SK-N-SH (cell line): ENCODE measurements around the gene FREY1. TPM values are rescaled to one million over a fixed set of nuclear protein-coding genes. Genes with fewer than 3 reads are reported as not detected.

Experiments used
- CTCF ChIA-PET: fragments of 300-600, 350-600 bp; formaldehyde crosslinking; extraction: SDS; loops from one replicate; lab custom pipeline; 2021; lab: Yijun Ruan, JAX
- POLR2A ChIA-PET: fragments of 350-600 bp; sonication (Branson Sonifier 250); formaldehyde crosslinking; extraction: SDS; loops from one replicate; lab custom pipeline; 2020; ENCODE audit warnings: antibody characterized with exemption, inconsistent platforms; lab: Yijun Ruan, JAX
- DNase-seq: peaks from one replicate; pipeline ENCODE4 v3.0.0; 2012
- H2AFZ ChIP-seq: fragments of 200-600 bp; sonication (generic); 2 replicates; pipeline ENCODE4 v1.8.1; 2016; ENCODE audit warnings: antibody characterized with exemption, mild to moderate bottlenecking, low read depth
- H3F3A ChIP-seq: fragments of 200-600 bp; sonication (generic); replicated peaks from 2 replicates; pipeline ENCODE3; 2016; ENCODE audit warnings: antibody characterized with exemption, mild to moderate bottlenecking; ENCODE audit not compliant: insufficient read depth
- H3K27ac ChIP-seq, 2 experiments: fragments of 200-500 bp in 1 of 2; fragments of 200-600 bp in 1 of 2; sonication (Bioruptor generic) in 1 of 2; sonication (generic), shearing (Covaris generic) in 1 of 2; 2 replicates each; pipeline versions ENCODE4 v1.5.1 to v1.6.1; 2014 to 2016; ENCODE audit warnings: low read depth in 2 of 2, inconsistent platforms in 1 of 2, low read length in 1 of 2, mild to moderate bottlenecking in 1 of 2, mixed read lengths in 1 of 2
- H3K27me3 ChIP-seq: fragments of 200-600 bp; sonication (generic), shearing (Covaris generic); 2 replicates; pipeline ENCODE4 v1.6.1; 2016; ENCODE audit warnings: mixed run types; ENCODE audit not compliant: insufficient read depth
- H3K36me3 ChIP-seq, 2 experiments: fragments of 200-500 bp in 1 of 2; fragments of 200-600 bp in 1 of 2; sonication (Bioruptor generic) in 1 of 2; sonication (generic) in 1 of 2; replicated peaks in 1 of 2; 2 replicates each; pipeline versions ENCODE3 to v1.5.1; 2014 to 2016; ENCODE audit warnings: low read length in 1 of 2, mild to moderate bottlenecking in 1 of 2; ENCODE audit not compliant: insufficient read depth in 2 of 2, control insufficient read depth in 1 of 2
- H3K4me1 ChIP-seq, 2 experiments: fragments of 200-500 bp in 1 of 2; fragments of 200-600 bp in 1 of 2; sonication (Bioruptor generic) in 1 of 2; sonication (generic), shearing (Covaris generic) in 1 of 2; 2 replicates each; pipeline versions ENCODE4 v1.5.1 to v1.6.1; 2014 to 2016; ENCODE audit warnings: low read depth in 1 of 2, low read length in 1 of 2, mixed run types in 1 of 2; ENCODE audit not compliant: insufficient read depth in 2 of 2, control insufficient read depth in 1 of 2
- H3K4me2 ChIP-seq: fragments of 200-600 bp; sonication (generic), shearing (Covaris generic); 2 replicates; pipeline ENCODE4 v1.6.1; 2017; ENCODE audit warnings: mixed run types
- H3K4me3 ChIP-seq, 2 experiments: fragments of 200-500 bp in 1 of 2; fragments of 200-600 bp in 1 of 2; sonication (Bioruptor generic) in 1 of 2; sonication (generic), shearing (Covaris generic) in 1 of 2; 2 replicates each; pipeline versions ENCODE4 v1.5.1 to v1.8.1; 2014 to 2016; ENCODE audit warnings: low read depth in 2 of 2, inconsistent platforms in 1 of 2, low read length in 1 of 2, mild to moderate bottlenecking in 1 of 2, mixed read lengths in 1 of 2, moderate library complexity in 1 of 2
- H3K79me2 ChIP-seq: fragments of 200-600 bp; sonication (generic); 2 replicates; pipeline ENCODE4 v1.8.1; 2017; ENCODE audit warnings: mild to moderate bottlenecking; ENCODE audit not compliant: insufficient read depth
- H3K9ac ChIP-seq: fragments of 200-600 bp; sonication (generic); 2 replicates; pipeline ENCODE4 v1.6.1; 2017; ENCODE audit warnings: mixed run types
- H3K9me2 ChIP-seq: fragments of 200-600 bp; sonication (generic); 2 replicates; pipeline ENCODE4 v1.6.1; 2017; ENCODE audit warnings: mixed run types
- H3K9me3 ChIP-seq: fragments of 200-600 bp; sonication (generic); 2 replicates; pipeline ENCODE4 v1.6.1; 2017; ENCODE audit warnings: mixed run types, mild to moderate bottlenecking, moderate library complexity
- H4K20me1 ChIP-seq: fragments of 200-600 bp; sonication (generic); 2 replicates; pipeline ENCODE4 v1.6.1; 2017; ENCODE audit warnings: mild to moderate bottlenecking, mixed run types; ENCODE audit not compliant: insufficient read depth
- EP300 ChIP-seq, 2 experiments: IDR thresholded peaks; 2 replicates each; pipeline versions ENCODE4 v1.4.0 to v1.6.1; 2012; ENCODE audit warnings: borderline replicate concordance in 1 of 2, low read depth in 1 of 2, low read length in 1 of 2
- JUND ChIP-seq: IDR thresholded peaks from 2 replicates; pipeline ENCODE4 v1.4.0; 2012
- MXI1 ChIP-seq: IDR thresholded peaks from 2 replicates; pipeline ENCODE4 v1.6.1; 2012; ENCODE audit warnings: mild to moderate bottlenecking, low read depth, low read length, improper control_type of control experiment
- POLR2AphosphoS5 ChIP-seq: IDR thresholded peaks from 2 replicates; pipeline ENCODE4 v1.6.1; 2012; ENCODE audit warnings: low read depth, low read length
- RAD21 ChIP-seq: IDR thresholded peaks from 2 replicates; pipeline ENCODE4 v1.6.1; 2012; ENCODE audit warnings: mild to moderate bottlenecking, low read length
- RFX5 ChIP-seq: IDR thresholded peaks from 2 replicates; pipeline ENCODE4 v1.6.1; 2012; ENCODE audit warnings: mild to moderate bottlenecking, improper control_type of control experiment, low read length
- YY1 ChIP-seq: IDR thresholded peaks from 2 replicates; pipeline ENCODE4 v1.4.0; 2012; ENCODE audit warnings: low read depth, mild to moderate bottlenecking
- WGBS: methylation state at CpG from one replicate; pipeline ENCODE4 v1.1.6; 2017; ENCODE audit warnings: low lambda C conversion rate; 5-methylcytosine and 5-hydroxymethylcytosine counted together
- polyA plus RNA-seq, 3 experiments: library from polyadenylated mRNA; depleted of rRNA; stranded (reverse); fragments of >200 nt; gene quantifications; 2 replicates each; pipeline ENCODE4 v1.2.3, GENCODE V29; 2012
- TF ChIP-seq, protein P1 (sequence below): IDR thresholded peaks from 2 replicates; pipeline ENCODE4 v1.4.0; 2012; ENCODE audit warnings: low read depth, borderline replicate concordance
- TF ChIP-seq, protein P2 (sequence below): fragments of 150-350 bp; IDR thresholded peaks from 2 replicates; pipeline ENCODE4 v1.6.1; 2016; ENCODE audit warnings: mild to moderate bottlenecking, low read depth, low read length
- TF ChIP-seq, protein P3 (sequence below): IDR thresholded peaks from 2 replicates; pipeline ENCODE4 v1.6.1; 2012; ENCODE audit warnings: mild to moderate bottlenecking, low read depth, low read length, moderate library complexity

Gene FREY1
- polyA plus RNA-seq, 1 of the 3 experiments (the other 2 are of a cell fraction), result 0.30 TPM

GRCh38 chr11:45915446-45915845, 8.4 kb upstream of the FREY1 start:
- DNase-seq, result no peak
- no peak for TF ChIP-seq POLR2AphosphoS5
- TF ChIP-seq, protein P1, sequence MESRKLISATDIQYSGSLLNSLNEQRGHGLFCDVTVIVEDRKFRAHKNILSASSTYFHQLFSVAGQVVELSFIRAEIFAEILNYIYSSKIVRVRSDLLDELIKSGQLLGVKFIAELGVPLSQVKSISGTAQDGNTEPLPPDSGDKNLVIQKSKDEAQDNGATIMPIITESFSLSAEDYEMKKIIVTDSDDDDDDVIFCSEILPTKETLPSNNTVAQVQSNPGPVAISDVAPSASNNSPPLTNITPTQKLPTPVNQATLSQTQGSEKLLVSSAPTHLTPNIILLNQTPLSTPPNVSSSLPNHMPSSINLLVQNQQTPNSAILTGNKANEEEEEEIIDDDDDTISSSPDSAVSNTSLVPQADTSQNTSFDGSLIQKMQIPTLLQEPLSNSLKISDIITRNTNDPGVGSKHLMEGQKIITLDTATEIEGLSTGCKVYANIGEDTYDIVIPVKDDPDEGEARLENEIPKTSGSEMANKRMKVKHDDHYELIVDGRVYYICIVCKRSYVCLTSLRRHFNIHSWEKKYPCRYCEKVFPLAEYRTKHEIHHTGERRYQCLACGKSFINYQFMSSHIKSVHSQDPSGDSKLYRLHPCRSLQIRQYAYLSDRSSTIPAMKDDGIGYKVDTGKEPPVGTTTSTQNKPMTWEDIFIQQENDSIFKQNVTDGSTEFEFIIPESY, result no peak
- no peak for TF ChIP-seq JUND
- no peak for TF ChIP-seq RAD21
- no peak for TF ChIP-seq RFX5
- TF ChIP-seq, protein P2, sequence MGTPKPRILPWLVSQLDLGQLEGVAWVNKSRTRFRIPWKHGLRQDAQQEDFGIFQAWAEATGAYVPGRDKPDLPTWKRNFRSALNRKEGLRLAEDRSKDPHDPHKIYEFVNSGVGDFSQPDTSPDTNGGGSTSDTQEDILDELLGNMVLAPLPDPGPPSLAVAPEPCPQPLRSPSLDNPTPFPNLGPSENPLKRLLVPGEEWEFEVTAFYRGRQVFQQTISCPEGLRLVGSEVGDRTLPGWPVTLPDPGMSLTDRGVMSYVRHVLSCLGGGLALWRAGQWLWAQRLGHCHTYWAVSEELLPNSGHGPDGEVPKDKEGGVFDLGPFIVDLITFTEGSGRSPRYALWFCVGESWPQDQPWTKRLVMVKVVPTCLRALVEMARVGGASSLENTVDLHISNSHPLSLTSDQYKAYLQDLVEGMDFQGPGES, result no peak
- TF ChIP-seq MXI1, result no peak
- TF ChIP-seq YY1, result no peak
- no peak for TF ChIP-seq EP300 (IDR thresholded peaks at IDR 0.05; ENCODE audit: borderline replicate concordance in 1 of 2, low read depth in 1 of 2, low read length in 1 of 2)
- TF ChIP-seq, protein P3, sequence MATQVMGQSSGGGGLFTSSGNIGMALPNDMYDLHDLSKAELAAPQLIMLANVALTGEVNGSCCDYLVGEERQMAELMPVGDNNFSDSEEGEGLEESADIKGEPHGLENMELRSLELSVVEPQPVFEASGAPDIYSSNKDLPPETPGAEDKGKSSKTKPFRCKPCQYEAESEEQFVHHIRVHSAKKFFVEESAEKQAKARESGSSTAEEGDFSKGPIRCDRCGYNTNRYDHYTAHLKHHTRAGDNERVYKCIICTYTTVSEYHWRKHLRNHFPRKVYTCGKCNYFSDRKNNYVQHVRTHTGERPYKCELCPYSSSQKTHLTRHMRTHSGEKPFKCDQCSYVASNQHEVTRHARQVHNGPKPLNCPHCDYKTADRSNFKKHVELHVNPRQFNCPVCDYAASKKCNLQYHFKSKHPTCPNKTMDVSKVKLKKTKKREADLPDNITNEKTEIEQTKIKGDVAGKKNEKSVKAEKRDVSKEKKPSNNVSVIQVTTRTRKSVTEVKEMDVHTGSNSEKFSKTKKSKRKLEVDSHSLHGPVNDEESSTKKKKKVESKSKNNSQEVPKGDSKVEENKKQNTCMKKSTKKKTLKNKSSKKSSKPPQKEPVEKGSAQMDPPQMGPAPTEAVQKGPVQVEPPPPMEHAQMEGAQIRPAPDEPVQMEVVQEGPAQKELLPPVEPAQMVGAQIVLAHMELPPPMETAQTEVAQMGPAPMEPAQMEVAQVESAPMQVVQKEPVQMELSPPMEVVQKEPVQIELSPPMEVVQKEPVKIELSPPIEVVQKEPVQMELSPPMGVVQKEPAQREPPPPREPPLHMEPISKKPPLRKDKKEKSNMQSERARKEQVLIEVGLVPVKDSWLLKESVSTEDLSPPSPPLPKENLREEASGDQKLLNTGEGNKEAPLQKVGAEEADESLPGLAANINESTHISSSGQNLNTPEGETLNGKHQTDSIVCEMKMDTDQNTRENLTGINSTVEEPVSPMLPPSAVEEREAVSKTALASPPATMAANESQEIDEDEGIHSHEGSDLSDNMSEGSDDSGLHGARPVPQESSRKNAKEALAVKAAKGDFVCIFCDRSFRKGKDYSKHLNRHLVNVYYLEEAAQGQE, result no peak
- Histone ChIP-seq H2AFZ (no peak overlapping the region), H4K20me1 (no peaks in the 10 kb centered on the region), H3K9me3 (no peaks in the 10 kb centered on the region), H3K36me3 (peaks cover 0 to 34% of the 10 kb centered on the region in 2 experiments), H3K9ac (no peak overlapping the region), H3K4me1 (peaks cover 7 to 17% of the 10 kb centered on the region in 2 experiments; a peak in 3 of 4 replicates), H3K79me2 (peaks cover 19% of the 10 kb centered on the region), H3F3A (peaks cover 4% of the 10 kb centered on the region), H3K4me3 (no peak overlapping the region), H3K9me2 (no peaks in the 10 kb centered on the region), H3K4me2 (no peak overlapping the region), H3K27ac (no peak overlapping the region), H3K27me3 (no peaks in the 10 kb centered on the region)
- 83% methylated on average over 12 of the region's 13 CpGs for WGBS
- ChIA-PET CTCF (interaction anchor here (1.0 to 1.5 kb wide), 3 partner anchors 35 to 72 kb away, joined by 4 to 6 read pairs (median 4); no protein-coding TSS in a partner anchor), POLR2A (no interaction called here)
